Neural progenitor cell (in vitro differentiated cells): Measurements from ENCODE around the gene MAGI2.

Experiments used
- EZH2 ChIP-seq: fragments of 200-600 bp; sonication (generic); IDR thresholded peaks from 2 replicates; pipeline ENCODE4 v1.6.1; 2017; ENCODE audit warnings: antibody characterized with exemption, mild to moderate bottlenecking, moderate library complexity
- EZH2phosphoT487 ChIP-seq: fragments of 200-600 bp; sonication (generic); IDR thresholded peaks from 2 replicates; pipeline ENCODE4 v1.6.1; 2017; ENCODE audit warnings: antibody characterized with exemption
- TF ChIP-seq, protein P1 (sequence below): fragments of 200-600 bp; sonication (generic); IDR thresholded peaks from 2 replicates; pipeline ENCODE4 v1.5.1; 2017; ENCODE audit warnings: antibody characterized with exemption, mild to moderate bottlenecking

DNA sequence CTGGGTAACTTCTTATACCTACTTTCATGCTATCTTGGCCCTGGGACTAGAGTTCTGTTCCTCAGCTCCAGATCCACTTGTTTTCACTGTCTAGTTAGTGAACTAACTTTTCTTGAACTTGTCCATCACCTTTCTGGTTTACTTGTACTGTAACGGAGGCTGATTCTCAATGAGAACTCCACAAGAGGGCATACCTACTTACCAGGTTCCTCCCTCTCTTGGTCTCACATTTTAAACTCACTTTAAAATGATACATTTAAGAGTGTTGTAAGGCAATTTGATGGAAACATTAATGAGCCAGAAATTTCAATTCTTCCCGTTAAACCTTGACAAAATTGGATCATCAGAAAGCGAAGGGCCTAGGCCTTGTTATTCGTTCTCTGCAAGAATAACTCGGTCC lies 111.6 kb downstream of the MAGI2 start:
- TF ChIP-seq, protein P1, sequence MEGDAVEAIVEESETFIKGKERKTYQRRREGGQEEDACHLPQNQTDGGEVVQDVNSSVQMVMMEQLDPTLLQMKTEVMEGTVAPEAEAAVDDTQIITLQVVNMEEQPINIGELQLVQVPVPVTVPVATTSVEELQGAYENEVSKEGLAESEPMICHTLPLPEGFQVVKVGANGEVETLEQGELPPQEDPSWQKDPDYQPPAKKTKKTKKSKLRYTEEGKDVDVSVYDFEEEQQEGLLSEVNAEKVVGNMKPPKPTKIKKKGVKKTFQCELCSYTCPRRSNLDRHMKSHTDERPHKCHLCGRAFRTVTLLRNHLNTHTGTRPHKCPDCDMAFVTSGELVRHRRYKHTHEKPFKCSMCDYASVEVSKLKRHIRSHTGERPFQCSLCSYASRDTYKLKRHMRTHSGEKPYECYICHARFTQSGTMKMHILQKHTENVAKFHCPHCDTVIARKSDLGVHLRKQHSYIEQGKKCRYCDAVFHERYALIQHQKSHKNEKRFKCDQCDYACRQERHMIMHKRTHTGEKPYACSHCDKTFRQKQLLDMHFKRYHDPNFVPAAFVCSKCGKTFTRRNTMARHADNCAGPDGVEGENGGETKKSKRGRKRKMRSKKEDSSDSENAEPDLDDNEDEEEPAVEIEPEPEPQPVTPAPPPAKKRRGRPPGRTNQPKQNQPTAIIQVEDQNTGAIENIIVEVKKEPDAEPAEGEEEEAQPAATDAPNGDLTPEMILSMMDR = no peak
- TF ChIP-seq EZH2phosphoT487 (no peak), EZH2 (no peak)
